ENCODE data around the gene FNBP1. TPM values are rescaled to one million over a fixed set of nuclear protein-coding genes. Genes with fewer than 3 reads are reported as not detected.

Gene FNBP1
- polyA plus RNA-seq, 1 of the 3 experiments (the other 2 are of a cell fraction), result 11.0 TPM

DNA sequence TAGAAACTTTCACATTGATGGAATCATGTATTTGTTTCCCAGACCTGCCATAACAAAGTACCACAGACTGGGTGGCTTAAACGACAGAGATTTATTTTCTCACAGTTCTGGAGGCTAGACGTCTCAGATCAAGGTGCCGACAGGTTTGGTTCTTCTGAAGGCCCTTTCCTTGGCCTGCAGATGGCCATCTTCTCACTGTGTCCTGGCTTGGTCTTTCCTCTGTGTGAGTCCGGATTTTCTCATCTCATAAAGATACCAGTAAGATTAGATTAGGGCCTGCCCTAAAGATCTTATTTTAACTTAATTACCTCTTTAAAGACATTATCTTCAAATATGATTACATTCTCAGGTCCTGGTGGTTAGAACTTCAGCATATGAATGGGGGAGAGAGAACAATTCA lies 201.9 kb downstream of the FNBP1 start:
- Histone ChIP-seq H3K27ac (ENCODE audit: low read depth in 2 of 2, low read length in 1 of 2) (peak overlapping the region in 1 of 2 experiments; percentile 43; a peak in 1 of 4 replicates), H3F3A (replicated peaks; ENCODE audit: insufficient read depth) (peaks cover 23% of the 10 kb centered on the region), H3K9me2 (no peaks in the 10 kb centered on the region), H3K9me3 (no peaks in the 10 kb centered on the region), H3K4me3 (ENCODE audit: low read depth in 2 of 2, low read length in 1 of 2) (no peak overlapping the region), H3K4me2 (no peak overlapping the region), H3K36me3 (replicated peaks in 1 of 2; ENCODE audit: control insufficient read depth in 1 of 2, insufficient read depth in 2 of 2, low read length in 1 of 2) (no peaks in the 10 kb centered on the region), H3K9ac (no peak overlapping the region), H3K4me1 (ENCODE audit: control insufficient read depth in 1 of 2, insufficient read depth in 2 of 2, low read depth in 1 of 2, low read length in 1 of 2) (peaks cover 14 to 37% of the 10 kb centered on the region in 2 experiments), H3K79me2 (ENCODE audit: insufficient read depth) (peaks cover 9% of the 10 kb centered on the region), H4K20me1 (ENCODE audit: insufficient read depth) (no peaks in the 10 kb centered on the region), H2AFZ (ENCODE audit: low read depth) (no peak overlapping the region), H3K27me3 (ENCODE audit: insufficient read depth) (no peaks in the 10 kb centered on the region)
- ChIA-PET CTCF (no interaction called here), POLR2A (interaction anchor here (0.9 kb wide), 1 partner anchor 12 kb away, joined by 3 read pairs; no protein-coding TSS in a partner anchor)
- DNase-seq, result no peak
- WGBS (ENCODE audit: low lambda C conversion rate), result 58% methylated on average over 4 of the region's 4 CpGs
- TF ChIP-seq GATA2 (CRISPR knock-in tag; IDR thresholded peaks at IDR 0.05), result peak; percentile 30; the same call in 1 of the 2 replicates
- no peak for TF ChIP-seq ELF1 (IDR thresholded peaks at IDR 0.05)
- TF ChIP-seq RCOR1 (IDR thresholded peaks at IDR 0.05; ENCODE audit: low read length), result peak; percentile 29; the same call in 1 of the 2 replicates
- TF ChIP-seq SIN3A (IDR thresholded peaks at IDR 0.05; ENCODE audit: borderline replicate concordance, low read depth, low read length), result no peak
- no peak for TF ChIP-seq YY1 (IDR thresholded peaks at IDR 0.05; ENCODE audit: low read depth)
- TF ChIP-seq NRF1 (IDR thresholded peaks at IDR 0.05; ENCODE audit: low read depth, low read length), result no peak
- TF ChIP-seq, protein P1, sequence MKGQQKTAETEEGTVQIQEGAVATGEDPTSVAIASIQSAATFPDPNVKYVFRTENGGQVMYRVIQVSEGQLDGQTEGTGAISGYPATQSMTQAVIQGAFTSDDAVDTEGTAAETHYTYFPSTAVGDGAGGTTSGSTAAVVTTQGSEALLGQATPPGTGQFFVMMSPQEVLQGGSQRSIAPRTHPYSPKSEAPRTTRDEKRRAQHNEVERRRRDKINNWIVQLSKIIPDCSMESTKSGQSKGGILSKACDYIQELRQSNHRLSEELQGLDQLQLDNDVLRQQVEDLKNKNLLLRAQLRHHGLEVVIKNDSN (IDR thresholded peaks at IDR 0.05; ENCODE audit: borderline replicate concordance, low read depth), result no peak
- TF ChIP-seq EZH2phosphoT487 (IDR thresholded peaks at IDR 0.05; ENCODE audit: borderline replicate concordance, low read depth), result no peak
- TF ChIP-seq EP300 (IDR thresholded peaks at IDR 0.05; ENCODE audit: borderline replicate concordance in 1 of 2, low read depth in 1 of 2, low read length in 1 of 2), result peak in 1 of 2 experiments; percentile 28; a peak in 1 of 4 replicates
- TF ChIP-seq POLR2AphosphoS5 (IDR thresholded peaks at IDR 0.05; ENCODE audit: low read depth, low read length), result no peak
- peak; percentile 53 for TF ChIP-seq RAD21 (IDR thresholded peaks at IDR 0.05; ENCODE audit: low read length)
- TF ChIP-seq TCF12 (IDR thresholded peaks at IDR 0.05), result no peak
- TF ChIP-seq RXRA (IDR thresholded peaks at IDR 0.05; ENCODE audit: borderline replicate concordance, low read depth), result no peak

DNA sequence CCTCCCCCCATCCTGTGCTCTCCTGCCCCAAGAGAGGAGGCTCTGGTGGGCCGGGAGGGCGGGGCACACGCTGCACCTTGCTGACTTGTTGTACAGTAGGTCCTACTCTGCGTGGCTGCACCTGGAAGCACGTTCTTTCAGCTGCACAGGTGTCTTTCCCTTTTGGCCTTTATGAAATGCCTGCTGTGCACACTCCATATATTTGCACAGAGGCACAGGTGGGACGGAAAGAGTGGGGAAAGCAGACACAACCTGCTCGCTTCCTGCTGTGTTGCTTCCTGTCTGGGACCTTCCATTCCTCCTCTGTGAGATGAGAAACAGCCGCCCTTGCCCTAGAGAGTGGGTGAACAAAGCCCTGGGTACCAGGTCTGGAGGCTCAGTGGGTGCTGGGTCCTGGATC lies 203.0 kb downstream of the FNBP1 start:
- H3K4me3 ChIP-seq (ENCODE audit: low read depth in 2 of 2, low read length in 1 of 2), result no peak overlapping the region
- H3K9ac ChIP-seq, result no peak overlapping the region
- no peak overlapping the region for H2AFZ ChIP-seq (ENCODE audit: low read depth)
- no peaks in the 10 kb centered on the region for H4K20me1 ChIP-seq (ENCODE audit: insufficient read depth)
- H3K36me3 ChIP-seq (replicated peaks in 1 of 2; ENCODE audit: control insufficient read depth in 1 of 2, insufficient read depth in 2 of 2, low read length in 1 of 2), result no peaks in the 10 kb centered on the region
- no peak for TF ChIP-seq RAD21 (IDR thresholded peaks at IDR 0.05; ENCODE audit: low read length)
- TF ChIP-seq NRF1 (IDR thresholded peaks at IDR 0.05; ENCODE audit: low read depth, low read length), result no peak
- no peak for TF ChIP-seq MXI1 (IDR thresholded peaks at IDR 0.05; ENCODE audit: low read depth, low read length)
- TF ChIP-seq, protein P2, sequence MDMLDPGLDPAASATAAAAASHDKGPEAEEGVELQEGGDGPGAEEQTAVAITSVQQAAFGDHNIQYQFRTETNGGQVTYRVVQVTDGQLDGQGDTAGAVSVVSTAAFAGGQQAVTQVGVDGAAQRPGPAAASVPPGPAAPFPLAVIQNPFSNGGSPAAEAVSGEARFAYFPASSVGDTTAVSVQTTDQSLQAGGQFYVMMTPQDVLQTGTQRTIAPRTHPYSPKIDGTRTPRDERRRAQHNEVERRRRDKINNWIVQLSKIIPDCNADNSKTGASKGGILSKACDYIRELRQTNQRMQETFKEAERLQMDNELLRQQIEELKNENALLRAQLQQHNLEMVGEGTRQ (IDR thresholded peaks at IDR 0.05; ENCODE audit: borderline replicate concordance, low read depth, low read length), result no peak
- TF ChIP-seq GABPA (IDR thresholded peaks at IDR 0.05; ENCODE audit: low read depth), result no peak
- no peaks in the 10 kb centered on the region for H3K27me3 ChIP-seq (ENCODE audit: insufficient read depth)
- H3K79me2 ChIP-seq (ENCODE audit: insufficient read depth), result peaks cover 16% of the 10 kb centered on the region
- no peaks in the 10 kb centered on the region for H3K9me3 ChIP-seq
- H3K4me2 ChIP-seq, result no peak overlapping the region
- CTCF ChIA-PET, result no interaction called here
- POLR2A ChIA-PET, result interaction anchor here (0.6 kb wide), 1 partner anchor 1113 kb away, joined by 5 read pairs; no protein-coding TSS in a partner anchor
- peaks cover 14 to 37% of the 10 kb centered on the region in 2 experiments for H3K4me1 ChIP-seq (ENCODE audit: control insufficient read depth in 1 of 2, insufficient read depth in 2 of 2, low read depth in 1 of 2, low read length in 1 of 2)
- whole genome bisulfite sequencing (ENCODE audit: low lambda C conversion rate), result 97% methylated on average over 8 of the region's 8 CpGs
- no peak for DNase-seq
- H3K27ac ChIP-seq (ENCODE audit: low read depth in 2 of 2, low read length in 1 of 2), result peak overlapping the region in 1 of 2 experiments; percentile 7; a peak in 1 of 4 replicates
- H3F3A ChIP-seq (replicated peaks; ENCODE audit: insufficient read depth), result peaks cover 23% of the 10 kb centered on the region
- no peaks in the 10 kb centered on the region for H3K9me2 ChIP-seq
